Measurements from ENCODE around the gene PDILT.

DNA sequence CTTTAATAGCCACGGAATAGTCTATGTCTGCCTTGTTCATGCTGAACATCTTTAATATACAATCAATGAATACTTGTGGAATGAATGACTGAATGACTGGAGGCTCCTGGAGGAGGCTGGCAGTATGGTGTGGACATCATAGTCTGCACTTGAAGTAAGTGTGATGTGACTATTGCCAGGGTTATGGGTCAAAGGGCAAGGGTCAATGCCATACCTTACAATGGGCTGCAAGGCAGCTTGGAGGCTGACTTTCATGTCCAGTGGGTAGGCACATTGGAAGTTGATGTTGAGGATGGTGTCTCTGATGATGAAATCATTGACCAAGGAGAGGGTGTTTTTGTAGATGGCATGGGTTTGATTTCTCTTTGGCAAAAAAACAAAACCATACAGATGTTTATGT, 85.1 kb downstream of the PDILT start:
- TF ChIP-seq, protein P1, sequence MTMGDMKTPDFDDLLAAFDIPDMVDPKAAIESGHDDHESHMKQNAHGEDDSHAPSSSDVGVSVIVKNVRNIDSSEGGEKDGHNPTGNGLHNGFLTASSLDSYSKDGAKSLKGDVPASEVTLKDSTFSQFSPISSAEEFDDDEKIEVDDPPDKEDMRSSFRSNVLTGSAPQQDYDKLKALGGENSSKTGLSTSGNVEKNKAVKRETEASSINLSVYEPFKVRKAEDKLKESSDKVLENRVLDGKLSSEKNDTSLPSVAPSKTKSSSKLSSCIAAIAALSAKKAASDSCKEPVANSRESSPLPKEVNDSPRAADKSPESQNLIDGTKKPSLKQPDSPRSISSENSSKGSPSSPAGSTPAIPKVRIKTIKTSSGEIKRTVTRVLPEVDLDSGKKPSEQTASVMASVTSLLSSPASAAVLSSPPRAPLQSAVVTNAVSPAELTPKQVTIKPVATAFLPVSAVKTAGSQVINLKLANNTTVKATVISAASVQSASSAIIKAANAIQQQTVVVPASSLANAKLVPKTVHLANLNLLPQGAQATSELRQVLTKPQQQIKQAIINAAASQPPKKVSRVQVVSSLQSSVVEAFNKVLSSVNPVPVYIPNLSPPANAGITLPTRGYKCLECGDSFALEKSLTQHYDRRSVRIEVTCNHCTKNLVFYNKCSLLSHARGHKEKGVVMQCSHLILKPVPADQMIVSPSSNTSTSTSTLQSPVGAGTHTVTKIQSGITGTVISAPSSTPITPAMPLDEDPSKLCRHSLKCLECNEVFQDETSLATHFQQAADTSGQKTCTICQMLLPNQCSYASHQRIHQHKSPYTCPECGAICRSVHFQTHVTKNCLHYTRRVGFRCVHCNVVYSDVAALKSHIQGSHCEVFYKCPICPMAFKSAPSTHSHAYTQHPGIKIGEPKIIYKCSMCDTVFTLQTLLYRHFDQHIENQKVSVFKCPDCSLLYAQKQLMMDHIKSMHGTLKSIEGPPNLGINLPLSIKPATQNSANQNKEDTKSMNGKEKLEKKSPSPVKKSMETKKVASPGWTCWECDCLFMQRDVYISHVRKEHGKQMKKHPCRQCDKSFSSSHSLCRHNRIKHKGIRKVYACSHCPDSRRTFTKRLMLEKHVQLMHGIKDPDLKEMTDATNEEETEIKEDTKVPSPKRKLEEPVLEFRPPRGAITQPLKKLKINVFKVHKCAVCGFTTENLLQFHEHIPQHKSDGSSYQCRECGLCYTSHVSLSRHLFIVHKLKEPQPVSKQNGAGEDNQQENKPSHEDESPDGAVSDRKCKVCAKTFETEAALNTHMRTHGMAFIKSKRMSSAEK (CRISPR knock-in tag; IDR thresholded peaks at IDR 0.05; ENCODE audit: borderline replicate concordance): no peak
- TF ChIP-seq, protein P2, sequence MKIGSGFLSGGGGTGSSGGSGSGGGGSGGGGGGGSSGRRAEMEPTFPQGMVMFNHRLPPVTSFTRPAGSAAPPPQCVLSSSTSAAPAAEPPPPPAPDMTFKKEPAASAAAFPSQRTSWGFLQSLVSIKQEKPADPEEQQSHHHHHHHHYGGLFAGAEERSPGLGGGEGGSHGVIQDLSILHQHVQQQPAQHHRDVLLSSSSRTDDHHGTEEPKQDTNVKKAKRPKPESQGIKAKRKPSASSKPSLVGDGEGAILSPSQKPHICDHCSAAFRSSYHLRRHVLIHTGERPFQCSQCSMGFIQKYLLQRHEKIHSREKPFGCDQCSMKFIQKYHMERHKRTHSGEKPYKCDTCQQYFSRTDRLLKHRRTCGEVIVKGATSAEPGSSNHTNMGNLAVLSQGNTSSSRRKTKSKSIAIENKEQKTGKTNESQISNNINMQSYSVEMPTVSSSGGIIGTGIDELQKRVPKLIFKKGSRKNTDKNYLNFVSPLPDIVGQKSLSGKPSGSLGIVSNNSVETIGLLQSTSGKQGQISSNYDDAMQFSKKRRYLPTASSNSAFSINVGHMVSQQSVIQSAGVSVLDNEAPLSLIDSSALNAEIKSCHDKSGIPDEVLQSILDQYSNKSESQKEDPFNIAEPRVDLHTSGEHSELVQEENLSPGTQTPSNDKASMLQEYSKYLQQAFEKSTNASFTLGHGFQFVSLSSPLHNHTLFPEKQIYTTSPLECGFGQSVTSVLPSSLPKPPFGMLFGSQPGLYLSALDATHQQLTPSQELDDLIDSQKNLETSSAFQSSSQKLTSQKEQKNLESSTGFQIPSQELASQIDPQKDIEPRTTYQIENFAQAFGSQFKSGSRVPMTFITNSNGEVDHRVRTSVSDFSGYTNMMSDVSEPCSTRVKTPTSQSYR (CRISPR knock-in tag; IDR thresholded peaks at IDR 0.05): no peak
